Renal cortex interstitium (tissue), 11 donors: ENCODE results near the gene HPS4. TPM values are rescaled to one million over a fixed set of nuclear protein-coding genes. Genes with fewer than 3 reads are reported as not detected.

Source experiments
- DNase-seq, 11 donors: peaks; one replicate each; pipeline ENCODE4 v3.0.0-alpha.2; 2013; ENCODE audit warnings: low read depth in 9 of 11, low spot score in 4 of 11; ENCODE audit errors: extremely low read depth in 1 of 11
- polyA plus RNA-seq, 3 donors: library from polyadenylated mRNA; unstranded; fragments of 120-200 nt; gene quantifications; one replicate each; pipeline ENCODE4 v1.2.1, GENCODE V29; 2013; ENCODE audit not compliant: insufficient read length in 3 of 3

The HPS4 gene
- polyA plus RNA-seq, 3 donors = 31.3 to 43.0 (median 39.2) TPM

DNA sequence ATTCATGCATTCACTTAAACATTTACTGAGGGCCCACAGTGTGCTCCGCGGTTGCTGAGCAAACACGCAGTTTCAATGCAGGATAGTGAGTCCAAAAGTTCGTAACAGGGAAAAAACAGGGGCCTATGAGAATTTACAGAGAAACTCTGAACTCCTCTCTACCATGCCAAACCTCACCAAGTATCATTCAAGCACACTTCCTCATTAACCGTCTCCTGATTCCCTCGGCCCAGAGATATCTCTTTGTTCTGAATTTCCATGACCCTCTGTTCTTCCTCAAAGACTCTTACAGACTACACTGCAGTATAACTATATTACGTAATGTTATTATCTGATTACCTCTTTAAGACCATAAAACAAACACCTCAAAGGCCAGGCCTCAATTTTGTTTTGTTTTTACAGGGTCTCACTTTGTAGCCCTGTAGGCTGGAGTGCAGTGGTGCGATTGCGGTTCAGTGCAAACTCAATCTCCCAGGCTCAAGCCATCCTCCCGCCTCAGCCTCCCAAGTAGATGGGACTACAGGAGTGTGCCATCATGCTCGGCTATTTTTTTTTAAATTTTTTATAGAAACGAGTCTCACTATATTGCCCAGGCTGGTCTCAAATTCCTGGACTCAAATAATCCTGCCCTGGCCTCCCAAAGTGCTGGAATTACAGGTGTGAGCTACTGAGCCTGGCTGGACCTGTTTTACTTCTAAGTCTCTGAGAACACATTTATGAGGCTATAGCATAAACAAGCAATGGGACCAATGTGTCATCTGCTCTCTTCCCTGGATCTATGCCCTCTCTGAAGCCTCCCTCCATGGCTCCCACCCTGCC is 3.6 kb downstream of the HPS4 start:
- DNase-seq = no peak

DNA sequence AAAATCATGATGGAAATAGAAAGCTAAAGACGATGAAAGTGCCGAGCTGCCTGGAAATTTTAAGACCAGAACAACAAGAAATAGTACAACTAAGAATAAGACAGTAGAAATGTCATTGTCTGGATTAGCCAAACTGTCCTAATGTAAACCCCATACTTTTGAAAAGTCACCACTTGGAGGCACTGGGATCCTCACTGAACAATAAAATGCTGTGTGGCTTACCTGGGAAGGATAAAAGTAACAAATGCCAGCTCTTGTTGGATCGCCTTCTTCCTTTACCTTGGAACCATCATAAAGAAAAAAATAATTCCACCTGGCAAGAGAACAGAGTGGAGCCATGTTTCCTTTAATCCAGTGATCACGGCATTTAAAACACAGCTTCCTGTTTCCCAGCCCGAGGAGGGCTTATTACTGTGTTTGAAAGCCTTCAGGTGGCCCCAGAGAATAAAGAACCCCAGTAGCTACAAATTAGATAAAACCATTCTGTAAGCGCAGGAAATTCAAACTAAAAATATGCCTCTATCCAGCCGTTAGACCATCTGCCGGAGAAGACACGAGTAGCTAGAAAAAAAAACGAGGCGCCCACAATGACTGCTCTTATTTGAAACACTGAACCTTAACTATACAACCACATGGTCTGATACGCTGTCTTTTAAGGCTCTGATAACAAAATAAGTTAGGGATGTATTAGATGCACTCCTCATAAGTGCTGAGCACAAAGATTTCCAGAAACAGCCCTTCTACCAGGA is 4.4 kb downstream of the HPS4 start:
- no peak for DNase-seq

DNA sequence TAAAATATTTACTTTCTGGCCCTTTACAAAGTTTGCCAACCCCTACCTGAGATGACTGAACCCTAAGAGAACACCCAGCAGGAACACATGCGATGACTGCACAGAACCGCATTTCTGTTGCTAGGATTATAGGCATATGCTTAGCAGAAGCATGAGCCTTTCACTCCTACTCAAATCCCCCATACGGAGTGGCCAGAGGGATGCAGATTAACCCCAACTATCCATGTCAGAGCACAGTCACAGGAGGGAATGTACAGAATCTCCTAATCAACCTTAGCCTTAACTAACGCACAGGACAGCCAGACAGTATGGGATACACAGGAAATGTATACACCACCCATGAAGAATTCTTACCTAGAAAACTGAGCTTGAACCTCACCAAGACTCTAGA is 6.2 kb downstream of the HPS4 start:
- DNase-seq = no peak

DNA sequence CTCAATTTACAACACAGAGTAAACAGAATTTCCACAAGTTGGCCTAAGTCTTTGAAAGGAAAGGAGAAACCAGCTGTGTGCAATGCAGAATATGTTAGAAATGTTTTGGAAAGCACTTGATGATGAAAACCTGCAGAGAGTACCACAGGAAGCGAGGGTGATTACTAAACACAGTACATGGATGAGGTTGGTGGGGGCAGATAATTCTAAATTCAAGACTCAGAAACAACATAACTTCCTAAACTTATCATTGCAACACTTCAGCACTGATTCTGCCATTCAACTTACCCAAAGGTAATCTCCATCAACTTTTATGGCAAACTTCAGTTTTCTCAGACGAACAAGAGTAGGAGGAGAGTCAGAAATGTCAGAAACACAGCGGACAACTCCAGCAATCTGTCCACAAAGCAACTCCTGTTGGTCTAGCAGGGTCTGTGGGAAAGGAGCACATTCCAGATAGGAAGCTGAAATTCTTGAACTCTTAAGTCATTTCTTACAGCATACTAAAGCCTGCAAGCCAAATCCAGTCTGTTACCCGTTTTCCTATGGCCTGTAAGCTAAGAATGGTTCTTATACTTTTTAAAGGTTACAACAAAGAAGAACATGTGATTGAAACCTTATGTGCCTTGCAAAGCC is 6.8 kb downstream of the HPS4 start:
- DNase-seq = no peak

DNA sequence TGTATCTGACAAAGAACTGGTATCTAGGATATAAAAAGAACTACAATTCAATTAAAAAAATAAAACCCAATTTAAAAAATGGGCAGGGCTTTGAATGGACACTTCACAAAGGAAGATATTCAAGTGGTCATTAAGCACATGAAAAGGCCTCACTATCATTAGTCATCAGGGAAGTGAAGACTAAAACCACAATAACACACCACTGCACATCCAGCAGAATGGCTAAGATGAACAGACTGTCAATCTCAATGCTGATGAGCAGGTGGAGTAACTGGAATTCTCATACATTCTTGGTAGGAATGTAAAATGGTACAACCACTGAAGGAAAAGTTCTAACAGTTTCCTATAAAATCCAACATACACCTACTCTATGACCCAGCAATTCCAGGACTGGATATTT is 8.9 kb downstream of the HPS4 start:
- DNase-seq = no peak

DNA sequence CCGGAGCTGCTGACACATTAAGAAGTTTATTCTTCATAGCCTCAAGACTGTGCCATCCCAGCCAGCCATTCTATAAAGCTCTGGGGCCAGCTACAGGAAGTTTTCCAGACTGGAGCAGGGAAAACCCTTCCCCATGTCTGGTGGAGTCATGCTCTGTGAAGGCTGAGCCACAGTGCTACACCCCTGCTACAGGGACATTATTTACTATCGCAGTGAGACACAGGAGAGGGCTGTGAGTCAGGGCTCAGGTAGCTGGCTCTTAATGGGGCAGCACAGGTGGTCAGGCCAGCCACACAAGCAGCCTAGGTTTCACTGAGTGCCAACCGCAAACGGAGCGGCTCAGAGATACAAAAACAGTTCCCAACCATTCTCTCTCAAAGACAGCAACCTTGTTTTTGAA is 12.1 kb downstream of the HPS4 start:
- DNase-seq = no peak

DNA sequence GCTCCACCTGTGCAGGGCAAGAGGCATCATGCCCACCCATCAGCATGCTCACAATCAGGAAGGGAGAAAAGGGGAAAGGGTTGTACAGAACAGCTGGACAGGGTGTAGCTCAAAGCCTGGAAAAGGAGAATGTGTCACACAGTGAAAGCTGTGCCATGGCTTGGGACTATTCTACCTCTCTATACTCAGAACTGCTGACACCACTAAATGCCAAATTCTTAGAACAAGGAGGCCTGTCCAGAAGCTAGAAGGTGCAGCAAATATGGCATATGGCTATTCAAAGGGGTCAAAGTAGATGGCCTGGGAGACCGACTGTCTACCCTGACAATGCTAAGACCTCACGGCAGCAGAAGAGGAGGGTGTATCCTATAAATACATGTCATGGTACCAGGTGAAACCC is 12.8 kb downstream of the HPS4 start:
- DNase-seq = no peak

DNA sequence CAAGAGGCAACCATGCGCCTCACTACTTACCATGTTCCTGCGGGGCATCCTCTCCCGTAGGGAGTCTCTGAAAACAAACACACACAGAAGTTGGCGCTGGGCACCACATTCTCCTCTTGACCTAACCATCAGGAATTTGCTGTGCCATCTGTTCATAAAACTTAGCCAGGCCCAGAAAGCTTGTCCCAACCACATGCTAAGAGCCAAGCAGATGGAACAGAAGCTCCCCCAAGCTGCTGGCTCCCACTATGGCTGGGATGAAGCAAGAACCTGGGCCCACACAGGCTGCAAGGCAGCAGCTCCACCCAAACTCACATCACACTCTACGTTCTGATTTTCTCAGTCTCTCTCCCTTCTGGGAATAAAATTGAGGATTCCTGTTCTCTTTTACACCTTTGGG is 17.4 kb downstream of the HPS4 start:
- DNase-seq = no peak

DNA sequence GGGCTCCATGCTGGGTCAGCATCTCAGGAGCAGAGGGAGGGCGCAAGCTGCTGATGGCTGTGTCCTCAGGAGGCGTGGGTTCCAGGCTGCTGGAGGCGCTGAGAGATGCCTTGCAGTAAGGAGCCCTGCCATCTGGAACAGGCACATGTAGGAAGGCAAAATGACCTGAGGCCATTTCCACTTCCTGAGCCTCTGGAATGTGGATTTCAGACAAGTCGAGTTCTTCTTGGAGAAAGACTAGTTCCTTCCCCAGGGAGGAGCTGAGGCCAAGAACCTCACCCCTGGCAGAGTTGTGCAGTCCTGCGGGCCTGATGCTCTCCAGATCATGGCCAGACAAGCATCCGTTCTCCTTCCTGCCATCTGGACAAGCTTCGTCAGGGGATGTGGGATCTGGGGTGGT is 19.3 kb downstream of the HPS4 start:
- no peak for DNase-seq

DNA sequence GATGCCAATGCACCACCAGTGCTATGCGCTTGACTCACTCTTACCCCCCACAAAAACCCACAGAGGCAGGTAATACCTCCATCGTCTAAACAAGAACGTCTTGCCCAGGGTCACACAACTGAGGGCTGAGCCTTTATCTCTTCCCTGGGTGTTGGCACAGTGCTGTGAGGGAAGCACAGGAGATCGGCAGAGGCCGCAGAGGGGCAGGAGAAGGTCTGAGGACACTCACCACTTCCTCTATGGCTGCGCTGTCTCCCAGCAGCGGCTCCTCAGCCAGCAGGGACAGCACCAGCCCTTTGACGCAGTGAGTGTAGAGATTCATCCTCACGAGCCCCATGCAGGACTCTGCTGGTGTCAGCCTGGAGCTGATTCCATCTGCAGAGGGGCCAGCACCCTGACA is 19.9 kb downstream of the HPS4 start:
- DNase-seq = no peak

DNA sequence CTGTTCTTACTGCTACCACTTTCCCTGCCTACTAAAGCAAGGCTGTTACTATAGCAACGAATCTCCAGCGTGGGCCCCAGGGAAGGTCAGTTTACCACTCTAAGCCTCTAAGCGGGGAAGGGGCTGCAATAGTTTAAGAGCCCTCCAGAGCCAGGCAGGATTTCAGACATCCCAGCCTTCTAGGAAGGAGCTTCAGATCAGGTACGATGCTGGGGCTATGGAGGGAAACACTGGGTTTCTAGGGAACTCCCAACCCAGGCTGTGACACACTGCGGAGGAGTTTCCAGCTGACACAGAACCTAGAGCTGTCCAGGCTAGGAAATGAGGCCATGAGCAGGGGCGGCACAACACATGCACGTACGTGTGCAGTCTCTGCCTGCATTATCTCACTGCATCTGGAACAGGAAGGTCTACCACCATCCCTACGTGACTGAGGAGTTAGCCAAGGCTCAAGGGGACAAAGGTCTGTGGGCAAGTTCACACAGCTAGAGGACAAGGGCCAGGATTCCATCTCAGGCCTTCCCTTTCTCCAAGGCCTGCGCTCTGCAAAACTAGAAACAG is 20.4 kb downstream of the HPS4 start:
- peak in 5 of 11 donors; percentile 42 to 58 (median 57) for DNase-seq

DNA sequence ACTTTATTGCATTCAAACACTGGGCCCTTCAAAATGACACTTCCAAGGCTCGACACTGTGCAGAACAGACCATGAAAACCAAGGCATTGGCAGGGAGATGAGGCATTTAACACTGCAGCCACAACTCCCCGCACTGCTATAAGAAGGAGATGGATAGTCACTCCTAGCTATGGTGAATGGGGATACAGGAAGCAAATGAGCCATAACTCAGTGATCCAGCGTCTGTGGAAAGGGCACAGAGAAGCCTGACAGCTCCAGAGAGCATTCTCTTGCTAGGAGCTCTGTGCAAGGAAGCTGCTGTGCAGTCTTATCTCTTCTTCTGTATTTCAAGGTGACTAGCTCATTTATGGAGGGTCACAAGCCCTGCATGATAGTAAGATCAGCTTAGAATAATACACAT is 20.9 kb downstream of the HPS4 start:
- DNase-seq = no peak

DNA sequence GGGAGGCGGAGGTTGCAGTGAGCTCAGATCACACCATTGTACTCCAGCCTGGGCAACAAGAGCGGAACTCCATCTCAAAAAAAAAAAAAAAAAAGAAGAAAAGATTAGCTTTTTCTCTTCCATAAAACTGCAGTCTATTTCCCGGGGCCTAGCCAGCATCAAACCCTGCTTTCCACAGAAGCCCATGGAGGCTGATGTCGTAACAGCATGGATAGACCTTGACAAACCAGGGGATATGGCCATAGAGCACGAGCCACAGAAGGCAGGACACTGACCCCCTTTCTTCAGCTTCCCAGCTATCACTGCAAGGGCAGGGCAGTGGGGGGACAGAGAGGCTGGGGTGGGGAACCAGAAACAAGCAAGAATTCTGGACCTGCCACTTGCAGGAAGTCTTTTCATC is 21.5 kb downstream of the HPS4 start:
- DNase-seq = no peak

DNA sequence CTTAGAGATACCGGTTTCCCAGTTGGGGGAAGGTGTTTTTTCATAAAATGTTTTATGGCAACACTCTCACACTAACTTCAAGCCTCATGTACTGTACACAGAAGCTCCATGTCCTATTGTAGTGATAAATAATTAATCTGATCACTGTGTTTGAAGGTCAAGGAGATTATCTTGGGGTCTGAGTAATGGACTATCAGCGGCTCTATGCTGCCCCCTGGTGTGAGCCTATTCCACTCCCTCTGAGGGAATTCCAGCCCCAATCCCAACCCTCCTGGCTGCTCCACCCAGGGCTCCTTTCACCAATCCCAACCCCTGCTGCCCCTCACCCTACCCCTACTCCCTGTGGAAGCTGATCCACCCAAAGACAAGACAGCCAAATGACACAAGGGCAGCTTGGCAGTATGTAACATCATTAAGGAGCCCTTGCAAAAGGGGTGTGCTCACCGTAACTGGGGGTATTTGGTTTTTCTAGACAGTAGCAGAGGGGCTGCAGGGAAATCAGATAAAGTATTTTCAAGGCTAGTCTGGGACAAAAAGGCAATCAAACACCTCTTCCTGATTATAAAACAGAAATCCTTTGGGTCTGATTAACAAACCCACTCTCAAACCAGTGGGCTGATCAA is 22.3 kb downstream of the HPS4 start:
- DNase-seq = no peak

DNA sequence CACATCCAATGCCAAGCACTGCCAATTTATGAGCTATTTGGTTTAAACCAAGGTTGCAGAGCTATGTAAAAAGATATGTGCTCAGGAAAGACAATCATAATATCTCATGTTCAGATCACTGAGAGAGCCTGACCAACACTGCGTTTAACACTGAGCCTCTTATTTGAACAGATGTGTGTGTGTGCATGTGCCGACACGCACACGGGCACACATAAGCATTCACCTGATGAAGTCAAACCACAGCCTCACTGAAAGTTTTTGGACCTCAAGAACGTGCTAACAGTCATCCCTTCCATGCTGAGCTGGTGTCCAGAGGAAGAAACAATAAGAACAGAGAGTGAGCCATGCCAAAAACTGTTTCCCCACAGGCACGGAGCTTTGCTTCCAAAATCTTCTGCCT is 23.4 kb downstream of the HPS4 start:
- no peak for DNase-seq

DNA sequence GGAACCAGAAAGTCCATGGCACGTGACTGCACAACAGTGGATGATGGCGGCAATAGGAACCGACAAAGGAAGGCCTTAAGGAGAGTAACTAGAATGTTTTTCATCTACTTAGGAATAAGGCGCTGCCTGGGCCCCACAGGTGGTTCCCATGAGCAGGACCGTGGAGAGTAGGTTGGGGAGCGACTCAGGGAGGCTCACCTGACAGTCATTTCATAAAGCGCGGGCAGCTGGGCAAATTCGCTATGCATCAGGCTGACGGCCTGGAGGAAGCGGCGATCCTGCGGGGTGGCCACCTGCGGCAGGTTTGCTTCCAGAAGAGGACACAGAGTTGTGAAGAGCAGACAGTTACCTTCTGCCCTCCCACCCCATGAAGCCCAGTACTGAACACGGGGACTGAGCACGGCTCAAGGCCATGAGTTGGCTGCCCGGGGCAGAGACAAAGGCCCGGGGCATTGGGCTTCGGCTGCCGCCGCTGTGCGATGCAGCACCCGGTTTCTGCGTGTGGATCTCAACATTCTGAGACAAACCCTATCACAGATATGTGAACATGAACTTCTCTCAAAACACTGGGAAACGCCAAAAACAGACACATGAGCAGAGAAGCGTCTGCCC is 25.8 kb downstream of the HPS4 start:
- no peak for DNase-seq

DNA sequence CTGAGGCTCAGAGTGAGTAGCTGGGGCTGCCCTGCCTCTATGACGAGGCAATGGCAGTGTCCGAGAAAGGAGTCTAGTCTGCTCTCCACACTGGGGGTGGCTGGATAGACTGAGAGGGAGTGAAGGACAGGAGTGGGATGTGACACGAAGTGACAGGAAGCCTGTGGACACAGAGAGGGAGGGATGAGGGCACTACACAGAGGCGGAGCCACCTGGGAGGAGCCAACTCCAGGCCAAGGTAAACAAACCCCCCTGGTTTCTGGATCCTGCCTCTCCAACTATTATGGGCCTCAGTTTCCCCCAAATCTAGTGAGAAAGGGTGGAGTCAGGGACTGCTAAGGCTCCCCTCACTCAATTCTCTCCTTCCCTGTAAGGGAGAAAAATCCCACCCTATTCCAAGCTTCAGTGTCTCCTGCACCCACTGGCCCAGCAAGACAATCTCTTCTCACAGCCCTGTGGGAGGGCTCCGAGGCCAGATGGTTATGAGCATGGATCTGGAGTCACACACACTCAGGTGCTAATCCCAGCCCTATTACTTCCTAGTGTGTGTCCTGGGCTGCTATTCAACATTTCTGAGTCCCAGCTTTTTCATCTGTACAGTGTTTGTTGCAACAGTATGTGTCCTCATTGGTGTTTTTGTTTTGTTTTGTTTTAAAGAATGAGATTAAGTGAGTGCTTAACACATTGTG is 29.6 kb downstream of the HPS4 start:
- no peak for DNase-seq

DNA sequence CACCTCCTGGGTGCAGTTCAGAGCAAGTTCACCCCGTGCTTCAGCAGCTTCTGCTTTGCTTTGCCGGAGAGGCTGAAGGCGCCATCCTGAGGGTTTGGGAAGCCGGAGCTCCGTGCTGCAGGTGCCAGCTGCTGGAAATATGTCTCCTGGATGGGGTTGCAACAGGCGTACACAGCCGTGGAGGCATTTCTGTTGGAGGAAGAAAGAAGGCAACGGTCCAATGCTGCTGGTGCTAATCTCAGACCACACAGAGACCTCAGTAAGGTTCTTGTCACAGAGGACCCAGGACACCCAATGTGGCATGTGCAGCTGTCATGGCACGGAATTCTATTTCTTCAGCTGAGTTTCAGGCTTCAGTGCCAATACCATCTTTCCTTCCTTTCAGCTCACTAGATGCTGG is 30.4 kb downstream of the HPS4 start:
- DNase-seq = no peak
